Head of caudate nucleus (tissue), 42 donors: ENCODE results near the gene TBC1D14.
A peak's percentile ranks its signal among the peaks of the same experiment; 100 is the strongest.

Experiments
- DNase-seq, 42 donors: peaks; one replicate each; pipeline versions ENCODE4 v3.0.0 to v3.0.0-alpha.2; 2020 to 2021; ENCODE audit warnings: mixed read lengths in 7 of 42
- intact Hi-C: fragments of 100-400 bp; cut with DNase I; formaldehyde crosslinking; loops from one replicate; pipeline ENCODE4 v1.15.0; 2022

TBC1D14 gene

DNA sequence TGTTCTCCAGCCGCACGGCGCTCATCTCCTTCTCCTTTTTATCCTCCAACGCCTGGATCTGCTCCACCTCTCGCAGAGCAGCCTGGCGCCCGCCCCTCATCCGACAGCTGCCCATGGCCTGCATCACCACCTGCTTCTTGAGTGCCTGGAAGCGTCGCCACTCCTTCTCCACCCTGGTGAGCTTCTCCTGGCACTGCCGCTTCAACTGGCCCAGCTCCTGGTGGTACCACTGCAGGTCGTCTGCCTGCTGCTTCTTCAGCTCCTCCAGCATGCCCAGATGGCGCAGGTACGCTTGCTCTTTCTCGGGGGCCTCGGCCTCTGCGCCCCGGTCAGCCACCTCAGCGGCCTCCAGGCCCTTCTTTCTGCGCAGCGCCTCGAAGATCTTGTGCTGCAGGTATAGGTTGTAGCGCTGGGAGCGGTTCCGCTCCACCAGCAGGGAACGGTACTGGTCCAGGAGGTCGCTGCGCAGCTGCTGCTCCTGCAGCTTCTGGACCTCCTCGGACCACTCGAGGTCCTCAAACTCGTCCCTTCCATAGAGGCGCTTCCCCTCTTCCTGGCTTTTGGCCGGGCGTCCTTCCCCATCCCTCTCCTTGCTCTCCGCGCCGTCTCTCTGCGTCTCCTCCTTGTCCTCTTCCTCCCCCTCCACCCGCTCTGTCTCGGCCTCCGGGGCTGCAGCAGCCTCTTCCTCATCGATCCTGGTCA, 132.3 kb downstream of the TBC1D14 start:
- DNase-seq, result peak in 6 of 42 donors; percentile 29 to 49 (median 36)

DNA sequence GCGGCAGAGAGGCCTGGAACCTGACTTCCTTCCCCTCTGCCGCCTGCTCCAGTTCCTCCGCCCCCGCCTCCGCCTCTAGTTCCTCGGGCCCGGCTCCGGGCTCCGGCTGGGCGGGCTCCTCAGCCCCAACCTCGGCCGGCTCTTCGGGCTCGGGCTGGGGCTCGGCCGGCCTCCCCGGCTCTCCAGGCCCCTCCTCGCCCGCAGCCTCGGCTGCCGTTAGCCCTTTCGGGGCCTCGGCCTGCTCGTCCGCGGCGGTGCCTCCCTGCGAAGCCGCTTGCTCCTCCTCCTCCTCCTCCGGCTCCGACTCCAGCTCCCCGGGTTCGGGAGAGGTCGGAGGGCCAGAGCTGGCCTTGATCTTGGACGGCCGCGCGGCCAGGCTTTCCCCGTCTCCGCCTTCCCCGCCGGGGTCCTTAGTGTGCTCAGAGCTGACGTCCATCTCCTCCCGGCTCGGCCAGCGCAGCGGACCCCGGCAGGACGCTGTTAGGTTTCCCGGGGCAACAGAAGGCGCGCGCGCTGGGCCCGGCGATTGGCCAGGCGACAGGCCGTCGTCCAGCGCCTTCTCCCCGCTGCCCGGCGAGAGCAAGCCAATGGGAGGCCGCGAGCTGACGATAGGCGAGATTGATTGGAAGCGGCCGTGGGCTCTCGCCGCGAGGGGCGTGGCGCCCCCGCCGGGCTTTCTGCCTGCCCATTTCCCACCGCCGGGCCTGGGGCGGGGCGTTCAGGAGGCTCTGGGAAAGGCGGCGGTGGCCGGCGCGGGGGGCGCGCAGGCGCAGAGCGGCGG, 133.1 kb downstream of the TBC1D14 start:
- intact Hi-C loops, result loop anchor here (5.0 to 10.0 kb wide), 2 partner anchors 55 to 258 kb away; partner anchors contain the start of gene KIAA0232
- DNase-seq, result peak; percentile 89 to 98 (median 96)

More for the DNA sequence above, 132.3 kb downstream of the TBC1D14 start:
- intact Hi-C loops, result loop anchor here (5.0 to 10.0 kb wide), 2 partner anchors 55 to 257 kb away; partner anchors contain the start of gene KIAA0232

GRCh38 chr4:7043284-7044136, 133.9 kb downstream of the TBC1D14 start, which contains the start of gene TADA2B:
TSS of gene TADA2B (plus strand) at chr4:7043372. CDS start at chr4:7043580, 208 bp downstream.
- DNase-seq, result peak in 32 of 42 donors; percentile 18 to 64 (median 44)
- intact Hi-C loops, result loop anchor here (5.0 to 10.0 kb wide), 2 partner anchors 56 to 259 kb away; partner anchors contain the start of gene KIAA0232

- DNase-seq, result peak in 1 of 42 donors; percentile 19
- intact Hi-C loops, result loop anchor here (5.0 to 10.0 kb wide), 2 partner anchors 57 to 260 kb away; partner anchors contain the start of gene KIAA0232
These were observed 134.7 kb downstream of the TBC1D14 start for GRCh38 chr4:7044137-7044930.

GRCh38 chr4:7045553-7045952, 135.9 kb downstream of the TBC1D14 start:
- no peak for DNase-seq
- intact Hi-C loops, result loop anchor here (10.0 kb wide), 1 partner anchor 261 kb away; the partner anchor contains the start of gene KIAA0232

DNA sequence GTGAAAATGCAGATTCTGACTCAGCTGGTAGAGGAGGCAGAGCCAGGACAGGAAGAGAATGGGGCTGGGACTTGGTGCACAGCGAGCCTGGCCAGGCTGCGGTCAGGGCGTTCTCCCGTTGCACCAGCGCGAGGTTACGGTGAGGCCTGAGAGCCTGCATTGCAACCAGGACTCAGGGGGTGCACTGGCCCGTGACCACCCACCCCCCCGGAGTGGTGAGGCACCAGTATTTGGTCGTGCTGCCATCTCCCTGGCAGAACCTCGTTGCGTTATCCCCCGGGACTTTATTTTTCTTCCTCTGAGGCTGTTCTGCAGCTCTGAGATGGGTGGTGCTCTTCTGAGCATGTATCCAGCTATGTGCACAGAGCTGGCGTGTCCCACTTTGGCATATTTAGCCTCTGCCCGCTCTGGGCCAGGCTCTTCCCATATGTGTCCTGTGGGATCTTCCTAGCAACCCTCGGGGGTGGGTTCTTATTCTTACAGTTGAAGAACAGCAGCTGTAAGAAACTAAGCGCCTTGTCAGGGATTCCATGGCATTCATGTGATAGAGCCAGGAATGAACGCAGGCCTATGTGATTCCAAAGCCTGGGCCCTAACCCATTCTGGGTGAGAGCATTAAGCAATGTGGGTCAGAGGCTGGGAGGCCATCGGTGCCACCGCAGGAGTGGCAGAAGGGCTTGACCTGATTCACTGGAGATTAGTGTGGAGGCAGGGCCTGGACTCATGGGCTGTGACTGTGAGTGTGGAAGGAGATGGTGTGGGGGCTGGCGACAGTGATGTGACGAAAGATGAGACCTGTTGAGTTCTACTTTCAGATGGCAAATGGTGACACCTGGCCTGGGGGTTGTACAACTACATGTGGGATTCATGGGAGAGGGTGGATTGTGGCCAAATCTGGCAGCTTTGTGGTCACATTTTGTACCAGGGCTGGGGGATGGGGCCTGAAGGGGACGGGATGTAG, 136.6 kb downstream of the TBC1D14 start:
- intact Hi-C loops, result loop anchor here (10.0 kb wide), 1 partner anchor 261 kb away; the partner anchor contains the start of gene KIAA0232
- DNase-seq, result no peak

DNA sequence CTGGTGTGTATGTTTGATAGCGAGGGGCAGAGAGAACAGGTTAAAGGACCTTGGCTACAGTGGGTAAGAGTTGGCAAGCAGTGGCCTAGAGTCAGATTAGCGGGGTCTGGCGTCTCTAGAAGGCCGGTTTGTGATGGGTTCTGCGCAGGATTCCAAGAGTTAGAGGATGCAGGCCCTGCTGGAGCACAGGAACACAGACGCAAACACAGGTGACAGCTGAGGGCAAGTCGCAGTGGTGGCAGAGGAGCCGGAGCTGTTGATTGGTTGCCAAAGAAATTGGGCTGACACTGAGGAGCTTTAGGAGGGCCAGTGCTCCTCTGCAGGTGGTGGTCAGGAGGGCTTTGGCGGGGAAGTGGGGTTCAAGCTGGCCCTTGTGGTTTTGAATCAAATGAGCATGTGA, 137.3 kb downstream of the TBC1D14 start:
- DNase-seq, result no peak

GRCh38 chr4:7048642-7049041, 139.0 kb downstream of the TBC1D14 start:
- intact Hi-C loops, result loop anchor here (10.0 kb wide), 1 partner anchor 264 kb away; the partner anchor contains the start of gene KIAA0232
- DNase-seq, result no peak

More for the DNA sequence above, 137.3 kb downstream of the TBC1D14 start:
- intact Hi-C loops, result loop anchor here (10.0 kb wide), 1 partner anchor 262 kb away; the partner anchor contains the start of gene KIAA0232

DNA sequence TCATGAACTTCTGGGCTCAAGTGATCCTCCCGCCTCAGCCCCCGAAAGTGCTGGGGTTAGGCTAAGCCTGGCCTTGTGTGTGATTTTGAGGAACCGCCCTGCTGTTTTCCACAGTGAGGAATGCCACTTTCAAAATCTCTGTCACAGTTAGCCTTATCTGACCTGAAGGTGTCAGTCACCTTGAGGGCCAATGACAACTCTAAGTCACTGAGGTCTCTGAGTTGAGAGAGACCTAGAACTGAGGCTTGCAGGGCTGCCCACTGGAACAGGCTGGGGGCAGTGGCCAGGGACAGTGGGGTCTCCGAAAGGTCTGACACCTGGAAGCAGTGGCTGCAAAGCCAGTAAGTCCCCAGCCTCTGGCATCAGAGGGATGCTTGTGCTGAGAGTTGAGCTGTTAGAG, 139.7 kb downstream of the TBC1D14 start:
- intact Hi-C loops, result loop anchor here (10.0 kb wide), 1 partner anchor 264 kb away; the partner anchor contains the start of gene KIAA0232
- DNase-seq, result no peak

DNA sequence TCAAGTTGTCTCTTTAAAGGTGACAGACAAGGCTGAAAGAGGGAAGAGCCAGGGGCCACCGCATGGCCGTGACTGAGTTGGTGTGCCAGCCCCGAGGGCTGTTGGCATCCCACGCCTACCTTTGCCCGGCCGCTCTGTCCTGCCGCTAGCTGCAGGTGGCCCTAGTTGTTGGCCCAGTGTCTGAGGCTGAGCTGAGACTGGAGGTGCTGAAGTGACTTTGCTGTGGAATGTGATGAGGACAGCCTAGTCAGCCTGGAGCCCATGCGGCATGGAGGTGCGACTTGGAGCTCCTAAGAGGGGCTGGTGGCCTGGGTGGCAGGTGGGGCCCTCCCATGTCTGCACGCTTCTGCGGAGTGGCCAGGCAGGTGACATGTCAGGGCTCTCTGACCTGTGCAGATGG, 140.1 kb downstream of the TBC1D14 start:
- intact Hi-C loops, result loop anchor here (10.0 kb wide), 1 partner anchor 265 kb away; the partner anchor contains the start of gene KIAA0232
- no peak for DNase-seq

DNA sequence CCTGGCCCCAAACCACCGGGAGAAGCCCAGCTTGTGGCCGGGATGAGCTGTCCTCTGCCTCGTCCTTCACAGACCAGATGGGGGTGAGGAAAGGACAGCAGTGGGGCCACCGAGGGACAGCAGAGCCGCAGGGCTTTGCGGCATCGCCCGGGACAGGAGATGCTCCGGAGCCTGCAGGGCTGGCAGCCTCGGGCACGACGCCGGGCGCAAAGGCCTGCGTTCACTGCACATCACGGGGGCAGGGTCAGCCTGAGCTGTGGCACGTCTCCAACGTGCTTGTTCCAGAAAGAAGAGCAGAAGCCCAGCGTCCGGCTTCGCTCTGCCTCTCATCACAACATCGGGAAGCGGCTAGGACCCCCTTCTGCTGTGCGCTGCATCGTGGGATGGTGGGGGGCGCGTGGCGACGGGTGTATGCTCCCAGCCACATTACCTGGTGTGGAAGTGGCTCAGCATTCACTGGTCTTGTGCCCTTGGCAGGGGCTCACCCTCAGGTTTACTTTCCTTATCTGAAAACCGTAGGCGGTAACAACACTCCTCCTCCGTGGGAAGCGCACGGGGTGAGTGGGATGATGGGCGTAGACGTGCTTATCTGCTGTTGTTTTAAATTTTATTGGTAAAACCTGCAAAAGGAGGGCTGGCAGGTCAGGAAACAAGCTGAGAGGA, 141.0 kb downstream of the TBC1D14 start:
- intact Hi-C loops, result no loop called here
- no peak for DNase-seq

DNA sequence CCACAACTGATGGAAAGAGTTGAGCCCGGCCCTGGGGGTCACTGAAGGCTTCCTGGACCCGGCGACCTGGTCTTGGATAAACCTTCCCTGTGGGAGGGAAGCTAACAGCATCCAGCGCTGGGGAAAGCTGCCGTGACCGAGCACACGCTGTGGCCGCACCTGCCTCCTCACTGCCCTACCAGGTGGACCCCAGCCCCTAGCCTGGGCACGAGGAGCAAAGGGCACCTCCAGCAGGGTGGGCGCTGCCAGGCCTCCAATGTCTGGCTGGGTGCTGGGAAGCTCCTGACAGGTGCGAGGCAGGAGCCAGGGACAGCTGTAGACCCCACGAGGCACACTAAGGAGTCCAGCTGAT, 141.5 kb downstream of the TBC1D14 start:
- intact Hi-C loops, result no loop called here
- no peak for DNase-seq

DNA sequence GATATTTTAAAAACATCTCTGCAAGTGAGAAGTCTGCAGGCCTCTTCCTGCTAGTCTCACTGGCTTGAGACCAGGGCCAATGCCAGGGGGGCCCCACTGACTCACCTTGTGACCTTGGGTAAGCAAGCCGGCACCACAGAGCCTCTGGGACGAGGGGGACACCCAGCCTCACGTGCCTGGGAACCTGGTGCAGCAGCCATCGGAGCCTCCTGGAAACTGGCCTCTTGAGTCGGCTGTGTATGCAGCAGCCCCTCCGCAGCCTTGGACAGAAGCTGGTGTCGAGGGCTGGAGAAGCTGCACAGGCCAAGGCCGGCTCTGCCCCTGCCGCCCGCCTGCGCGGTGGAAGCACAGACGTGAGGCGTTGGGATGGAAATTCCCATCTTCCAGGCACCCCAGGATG, 142.3 kb downstream of the TBC1D14 start:
- intact Hi-C loops, result no loop called here
- DNase-seq, result no peak

DNA sequence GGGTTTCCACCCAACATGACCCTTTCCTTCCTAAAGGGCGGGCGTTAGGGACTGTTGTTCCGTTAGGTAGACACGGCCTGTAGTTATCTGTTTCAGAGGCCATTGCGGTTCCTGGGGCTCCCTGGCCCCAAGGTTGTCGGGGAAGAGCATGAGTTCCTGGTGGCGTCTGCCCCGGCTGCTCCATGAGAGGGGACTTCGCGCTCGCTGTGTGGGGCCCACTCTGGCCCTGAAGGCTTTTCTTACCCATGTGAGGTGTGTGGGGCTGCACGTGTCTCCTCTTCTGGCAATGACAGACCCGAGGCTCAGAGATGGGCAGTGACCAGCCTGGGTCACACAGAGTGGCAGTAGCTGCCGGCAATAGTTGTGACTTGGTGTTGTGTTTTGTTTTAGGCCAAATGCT, 142.7 kb downstream of the TBC1D14 start:
- no peak for DNase-seq

GRCh38 chr4:7052923-7053715, 143.5 kb downstream of the TBC1D14 start:
- intact Hi-C loops, result no loop called here
- peak in 12 of 42 donors; percentile 23 to 60 (median 48) for DNase-seq

More for the DNA sequence above, 142.7 kb downstream of the TBC1D14 start:
- intact Hi-C loops, result no loop called here
